Epithelial cell of proximal tubule (primary cell): ENCODE measurements around the gene WSB2. TPM values are rescaled to one million over a fixed set of nuclear protein-coding genes. Genes with fewer than 3 reads are reported as not detected.
A peak's percentile ranks its signal among the peaks of the same experiment; 100 is the strongest.

Source experiments
- DNase-seq: peaks from one replicate; pipeline ENCODE4 v3.0.0-alpha.2; 2011; ENCODE audit warnings: low read depth
- H3K4me3 ChIP-seq: 2 replicates; pipeline ENCODE4 v1.5.1; 2011; ENCODE audit warnings: low read depth, mild to moderate bottlenecking, low read length
- total RNA-seq: library from RNA; depleted of rRNA; stranded (reverse); fragments of >200 nt; gene quantifications from 2 replicates; pipeline ENCODE4 v1.2.3, GENCODE V29; 2015
- TF ChIP-seq, protein P1 (sequence below): conservative IDR thresholded peaks from 2 replicates; pipeline ENCODE4 v1.5.1; 2012; ENCODE audit warnings: low read depth, mild to moderate bottlenecking, low read length

Gene WSB2
- 79.6 and 129 TPM in 2 replicates for total RNA-seq

DNA sequence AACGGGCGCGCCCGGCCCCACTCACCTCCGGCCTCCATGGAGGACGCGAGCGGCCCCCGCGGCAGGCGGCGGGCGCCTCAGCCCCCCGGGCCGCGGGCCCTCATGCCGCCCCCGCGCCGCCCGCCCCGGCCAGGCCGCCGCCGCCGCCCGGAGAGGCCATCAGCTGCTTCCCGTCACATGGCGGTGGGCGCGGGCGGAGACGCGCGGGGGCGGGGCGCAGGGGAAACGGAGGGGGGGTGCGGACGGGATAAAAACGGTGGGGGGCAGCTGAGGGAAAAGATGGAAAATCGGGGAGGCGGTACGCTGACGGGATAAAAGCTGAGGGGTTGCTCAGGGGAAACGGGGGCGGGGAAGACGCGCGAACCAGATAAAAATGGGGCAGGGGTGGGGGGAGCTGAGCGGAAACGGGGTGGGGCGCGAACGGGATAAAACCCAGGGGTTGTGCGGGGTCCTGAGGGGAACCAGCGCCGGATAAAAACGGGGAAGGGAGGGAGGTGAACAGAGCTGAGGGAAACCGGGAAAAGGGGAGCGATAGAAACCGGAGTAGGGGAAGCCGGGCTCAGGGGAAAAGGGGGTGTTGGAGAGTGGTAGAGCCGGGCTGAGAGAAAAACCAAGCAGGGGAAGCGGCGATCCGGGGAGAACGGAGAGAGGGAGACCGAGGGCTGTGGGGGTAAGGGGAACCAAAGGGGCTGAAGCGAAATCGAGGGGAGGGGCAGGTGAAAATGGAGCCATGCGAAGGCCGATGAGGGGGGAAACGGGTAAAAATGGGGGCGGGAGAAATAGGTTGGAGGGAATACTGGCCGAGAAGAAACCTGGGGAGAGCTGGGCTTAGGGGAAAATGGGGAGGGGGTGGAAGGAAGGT, at the start of gene WSB2:
WSB2 (minus strand) TSS at position 169 of the 862 bp plus-strand sequence; CDS start at position 38, 131 bp downstream.
- peak within 1 kb of the TSS; percentile 90 for H3K4me3 ChIP-seq
- TF ChIP-seq, protein P1, sequence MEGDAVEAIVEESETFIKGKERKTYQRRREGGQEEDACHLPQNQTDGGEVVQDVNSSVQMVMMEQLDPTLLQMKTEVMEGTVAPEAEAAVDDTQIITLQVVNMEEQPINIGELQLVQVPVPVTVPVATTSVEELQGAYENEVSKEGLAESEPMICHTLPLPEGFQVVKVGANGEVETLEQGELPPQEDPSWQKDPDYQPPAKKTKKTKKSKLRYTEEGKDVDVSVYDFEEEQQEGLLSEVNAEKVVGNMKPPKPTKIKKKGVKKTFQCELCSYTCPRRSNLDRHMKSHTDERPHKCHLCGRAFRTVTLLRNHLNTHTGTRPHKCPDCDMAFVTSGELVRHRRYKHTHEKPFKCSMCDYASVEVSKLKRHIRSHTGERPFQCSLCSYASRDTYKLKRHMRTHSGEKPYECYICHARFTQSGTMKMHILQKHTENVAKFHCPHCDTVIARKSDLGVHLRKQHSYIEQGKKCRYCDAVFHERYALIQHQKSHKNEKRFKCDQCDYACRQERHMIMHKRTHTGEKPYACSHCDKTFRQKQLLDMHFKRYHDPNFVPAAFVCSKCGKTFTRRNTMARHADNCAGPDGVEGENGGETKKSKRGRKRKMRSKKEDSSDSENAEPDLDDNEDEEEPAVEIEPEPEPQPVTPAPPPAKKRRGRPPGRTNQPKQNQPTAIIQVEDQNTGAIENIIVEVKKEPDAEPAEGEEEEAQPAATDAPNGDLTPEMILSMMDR = no peak
- DNase-seq = no peak

DNA sequence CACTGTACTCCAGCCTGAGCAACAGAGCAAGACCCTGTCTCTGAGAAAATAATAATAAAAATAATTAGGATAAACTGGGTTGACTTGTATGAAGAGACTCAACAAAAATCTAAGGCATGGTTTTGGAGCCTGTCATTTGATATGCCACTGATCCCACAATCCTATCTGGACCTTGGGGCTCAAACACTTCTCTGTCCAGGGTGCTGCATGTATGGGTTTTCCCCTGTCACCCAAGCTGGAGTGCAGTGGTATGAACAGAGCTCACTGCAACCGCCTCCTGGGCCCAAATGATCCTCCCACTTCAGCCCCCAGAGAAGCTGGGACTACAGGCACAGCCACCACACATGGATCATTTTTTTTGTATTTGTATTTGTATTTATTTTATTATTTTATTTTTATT, 48.1 kb upstream of the WSB2 start:
- TF ChIP-seq, protein P1 = no peak
- no peak overlapping the region for H3K4me3 ChIP-seq
- DNase-seq = no peak

DNA sequence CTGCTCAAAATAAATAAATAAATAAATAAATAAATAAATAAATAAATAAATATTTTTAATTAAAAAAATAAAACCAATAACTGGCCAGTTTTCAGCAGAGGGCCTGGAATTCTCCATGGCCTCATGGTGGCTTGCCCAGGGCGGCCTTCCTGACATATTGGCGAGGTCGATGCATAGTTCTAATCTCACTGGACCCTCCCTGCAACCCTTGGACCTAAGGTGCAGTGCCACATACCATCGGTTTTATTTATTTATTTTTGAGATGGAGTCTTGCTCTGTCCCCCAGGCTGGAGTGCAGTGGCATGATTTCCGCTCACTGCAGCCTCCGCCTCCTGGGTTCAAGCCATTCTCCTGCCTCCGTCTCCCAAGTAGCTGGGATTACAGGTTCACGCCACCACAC, 46.7 kb upstream of the WSB2 start:
- TF ChIP-seq, protein P1 = no peak
- DNase-seq = no peak
- H3K4me3 ChIP-seq = no peak overlapping the region

DNA sequence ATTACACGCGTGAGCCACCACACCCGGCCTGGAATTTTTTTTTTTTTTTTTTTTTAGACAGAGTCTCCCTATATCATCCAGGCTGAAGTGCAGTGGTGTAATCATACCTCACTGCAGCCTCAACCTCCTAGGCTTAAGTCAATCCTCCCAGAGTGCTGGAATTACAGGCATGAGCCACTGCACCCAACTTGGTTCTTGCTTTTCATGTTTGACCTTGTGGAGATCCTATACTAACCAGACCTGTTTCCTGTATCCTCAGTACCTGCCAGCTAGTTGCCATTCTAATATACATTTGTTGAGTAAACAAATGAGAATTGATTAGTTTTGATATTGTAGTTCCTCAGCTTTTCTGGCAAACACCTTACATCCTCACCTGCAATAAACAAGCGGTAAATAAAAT, 46.0 kb upstream of the WSB2 start:
- DNase-seq = no peak
- TF ChIP-seq, protein P1 = no peak
- no peak overlapping the region for H3K4me3 ChIP-seq

DNA sequence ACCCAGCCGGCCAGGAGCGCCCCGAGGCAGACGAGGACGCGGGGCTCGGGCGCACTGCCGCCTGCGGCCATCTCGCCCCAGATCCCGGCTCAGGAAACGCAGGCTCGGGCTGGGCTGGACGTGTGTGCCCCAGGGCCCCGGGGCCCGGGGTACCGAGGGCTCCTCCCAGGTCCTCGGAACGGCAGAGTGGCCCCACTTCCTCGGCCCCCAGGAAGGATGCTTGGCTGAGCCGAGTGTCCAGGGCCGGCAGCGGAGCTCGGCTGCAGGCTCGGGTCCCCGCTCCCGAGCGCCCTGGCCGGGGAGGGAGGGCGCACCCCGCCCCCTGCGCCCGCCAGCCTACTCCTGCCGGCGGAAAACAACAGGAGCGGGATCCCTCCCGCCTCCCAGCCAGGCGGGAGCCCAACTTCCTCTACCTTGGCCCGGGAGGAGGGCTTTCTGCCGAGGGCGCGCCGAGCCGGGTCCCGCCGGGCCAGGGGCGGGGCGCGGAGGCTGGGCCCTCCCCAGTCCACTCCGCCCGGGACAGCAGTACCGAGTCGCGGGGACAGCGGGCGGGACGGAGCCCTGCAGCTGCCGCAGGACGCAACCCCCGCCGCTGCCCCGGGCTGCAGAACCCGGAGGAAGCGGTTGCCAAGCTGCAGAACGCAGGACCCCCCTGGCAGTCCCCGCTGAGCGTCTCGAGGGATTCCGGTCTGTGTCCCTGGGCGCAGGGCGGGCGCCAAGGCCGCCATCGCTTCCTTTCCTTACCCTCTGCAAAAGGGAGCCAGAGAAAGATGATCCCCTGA, 42.8 kb upstream of the WSB2 start, which contains the start of gene VSIG10:
VSIG10 (minus strand) TSS at position 411 of the 782 bp plus-strand sequence; CDS start at position 71, 340 bp downstream.
- DNase-seq = no peak
- TF ChIP-seq, protein P1 = no peak
- peak within 1 kb of the TSS; percentile 88 for H3K4me3 ChIP-seq

DNA sequence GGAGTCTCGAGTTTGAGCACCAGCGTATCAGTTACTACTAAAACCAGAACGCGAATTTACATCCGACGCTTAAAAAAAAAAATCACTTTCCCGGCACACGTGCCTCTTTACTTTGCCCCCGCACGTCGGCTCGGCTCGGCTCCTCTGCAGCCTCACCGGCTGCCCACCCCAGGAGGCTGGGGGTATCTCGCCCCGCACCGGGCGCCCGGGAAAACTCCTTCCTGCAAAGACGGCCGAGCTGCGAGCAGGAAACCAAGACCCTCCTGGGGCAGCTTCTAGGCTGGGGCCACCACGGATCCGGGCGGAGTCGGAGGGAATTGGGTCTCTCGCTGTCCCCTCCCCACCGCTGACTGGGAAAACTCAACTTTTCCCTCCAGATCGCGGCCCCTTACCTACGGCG, 42.2 kb upstream of the WSB2 start:
- TF ChIP-seq, protein P1 = no peak
- DNase-seq = no peak
- peak overlapping the region; percentile 88 for H3K4me3 ChIP-seq
